K562 (cell line): Measurements from ENCODE around the gene AFG1L. TPM values are rescaled to one million over a fixed set of nuclear protein-coding genes. Genes with fewer than 3 reads are reported as not detected.

Source experiments
- ATF1 ChIP-seq, 2 experiments: fragments of 450-650 bp in 1 of 2; IDR thresholded peaks; 2 replicates each; pipeline ENCODE4 v1.6.1; 2016; ENCODE audit warnings: missing compliant biosample characterization in 1 of 2, missing genetic modification characterization in 1 of 2
- CBFB ChIP-seq: sonication (generic); formaldehyde crosslinking; IDR thresholded peaks from 2 replicates; pipeline ENCODE4 v1.4.0; 2020; ENCODE audit warnings: mild to moderate bottlenecking, missing genetic modification reagents
- CHD1 ChIP-seq: fragments of 200-600 bp; sonication (generic); IDR thresholded peaks from one replicate; pipeline ENCODE4 v1.6.1; 2012; ENCODE audit warnings: mild to moderate bottlenecking, moderate library complexity, low read length, inconsistent platforms
- ELF1 ChIP-seq: fragments of 200-800 bp; sonication (Bioruptor generic); IDR thresholded peaks from 2 replicates; pipeline ENCODE4 v1.6.1; 2016; ENCODE audit warnings: missing genetic modification characterization, missing compliant biosample characterization
- GABPA ChIP-seq: fragments of 200-800 bp; sonication (Bioruptor generic); conservative IDR thresholded peaks from 2 replicates; pipeline ENCODE4 v1.6.1; 2016; ENCODE audit warnings: low read depth, missing genetic modification characterization, missing compliant biosample characterization
- GABPB2 ChIP-seq: fragments of 250-450 bp; sonication (Bioruptor Pico); conservative IDR thresholded peaks from 2 replicates; pipeline ENCODE4 v1.5.1; 2021; ENCODE audit warnings: mild to moderate bottlenecking
- JUND ChIP-seq, 2 experiments: IDR thresholded peaks; 2 replicates in 1 of 2; 3 replicates in 1 of 2; pipeline ENCODE4 v1.6.1; 2011; ENCODE audit warnings: borderline replicate concordance in 2 of 2, low read depth in 2 of 2, low read length in 2 of 2, improper control_type of control experiment in 1 of 2, missing biosample characterization in 1 of 2, missing genetic modification characterization in 1 of 2, missing genetic modification reagents in 1 of 2
- KAT7 ChIP-seq: sonication (generic); formaldehyde crosslinking; IDR thresholded peaks from 2 replicates; pipeline ENCODE4 v1.8.0; 2022; ENCODE audit warnings: missing genetic modification reagents, mild to moderate bottlenecking, borderline replicate concordance
- MYBL2 ChIP-seq, 2 experiments: fragments of 450-650 bp in 1 of 2; sonication (generic) in 1 of 2; formaldehyde crosslinking in 1 of 2; IDR thresholded peaks; 2 replicates each; pipeline versions ENCODE4 v1.6.1 to v1.8.1; 2017 to 2022; ENCODE audit warnings: borderline replicate concordance in 1 of 2, inconsistent platforms in 1 of 2, low read depth in 1 of 2, mild to moderate bottlenecking in 1 of 2, missing genetic modification reagents in 1 of 2, moderate library complexity in 1 of 2
- PHF20 ChIP-seq: fragments of 450-650 bp; IDR thresholded peaks from 2 replicates; pipeline ENCODE4 v1.6.1; 2018; ENCODE audit not compliant: partially characterized antibody
- PURB ChIP-seq: sonication (generic); formaldehyde crosslinking; IDR thresholded peaks from 2 replicates; pipeline ENCODE4 v1.9.0; 2021; ENCODE audit warnings: low read depth, mild to moderate bottlenecking, missing genetic modification reagents
- SMAD2 ChIP-seq: fragments of 150-350 bp; IDR thresholded peaks from 2 replicates; pipeline ENCODE4 v1.6.1; 2014; ENCODE audit warnings: low read depth, mild to moderate bottlenecking, low read length
- SMARCA4 ChIP-seq: fragments of 450-650 bp; IDR thresholded peaks from 2 replicates; pipeline ENCODE4 v1.6.1; 2016
- SMARCA5 ChIP-seq: fragments of 450-650 bp; IDR thresholded peaks from 2 replicates; pipeline ENCODE4 v1.6.1; 2016
- SP1 ChIP-seq: sonication (generic); formaldehyde crosslinking; IDR thresholded peaks from 2 replicates; pipeline ENCODE4 v1.8.1; 2022; ENCODE audit warnings: mild to moderate bottlenecking, missing genetic modification reagents
- TBP ChIP-seq: optimal IDR thresholded peaks from 2 replicates; pipeline ENCODE3; 2011; ENCODE audit warnings: low read depth, low read length, improper control_type of control experiment
- U2AF1 ChIP-seq: fragments of 200-400 bp; formaldehyde crosslinking; optimal IDR thresholded peaks from 2 replicates; pipeline ENCODE3; 2017; ENCODE audit warnings: mild to moderate bottlenecking, low read depth, low read length, moderate library complexity
- ZNF212 ChIP-seq: fragments of 450-650 bp; formaldehyde crosslinking; IDR thresholded peaks from 2 replicates; pipeline ENCODE4 v1.4.0; 2020; ENCODE audit warnings: mild to moderate bottlenecking
- ZNF76 ChIP-seq: fragments of 250-450 bp; sonication (Bioruptor Pico); IDR thresholded peaks from 2 replicates; pipeline ENCODE4 v1.4.0; 2020; ENCODE audit warnings: mild to moderate bottlenecking, moderate library complexity, borderline replicate concordance
- polyA plus RNA-seq, 8 experiments: library from polyadenylated mRNA; depleted of rRNA in 4 of 8; stranded (reverse) in 5 of 8; unstranded in 3 of 8; fragments of >200 nt; fragmentation: Nextera tagmentation in 2 of 8; fragmentation: Illumina TruSeq in 1 of 8; extraction: Ambion mirVana in 2 of 8; extraction: Trizol in 1 of 8; gene quantifications; 2 replicates each; pipeline versions ENCODE4 v1.2.1 to v1.2.3, GENCODE V29; 2011 to 2014; ENCODE audit warnings: inconsistent platforms in 1 of 8, missing spikeins in 1 of 8
- total RNA-seq, 7 experiments: library from RNA; depleted of rRNA in 6 of 7; stranded (reverse); fragments of >200 nt in 6 of 7; fragmentation: Illumina TruSeq in 2 of 7; extraction: Trizol in 2 of 7; gene quantifications; 2 replicates each; pipeline versions ENCODE4 v1.2.1 to v1.2.3, GENCODE V29; 2011 to 2021; ENCODE audit warnings: low replicate concordance in 1 of 7
- TF ChIP-seq, protein P1 (sequence below): sonication (generic); formaldehyde crosslinking; IDR thresholded peaks from 2 replicates; pipeline ENCODE4 v1.8.1; 2023; ENCODE audit warnings: mild to moderate bottlenecking, missing genetic modification reagents, moderate library complexity
- TF ChIP-seq, protein P2 (sequence below): fragments of 450-650 bp; formaldehyde crosslinking; IDR thresholded peaks from 2 replicates; pipeline ENCODE4 v1.4.0; 2020; ENCODE audit warnings: mild to moderate bottlenecking, mixed read lengths

The AFG1L gene
- total and polyA plus RNA-seq, 9 of the 15 experiments (the other 6 are each of a cell fraction or from before 2014, with no cell fraction given), result 2.2 to 15.5 (median 5.8) TPM

DNA sequence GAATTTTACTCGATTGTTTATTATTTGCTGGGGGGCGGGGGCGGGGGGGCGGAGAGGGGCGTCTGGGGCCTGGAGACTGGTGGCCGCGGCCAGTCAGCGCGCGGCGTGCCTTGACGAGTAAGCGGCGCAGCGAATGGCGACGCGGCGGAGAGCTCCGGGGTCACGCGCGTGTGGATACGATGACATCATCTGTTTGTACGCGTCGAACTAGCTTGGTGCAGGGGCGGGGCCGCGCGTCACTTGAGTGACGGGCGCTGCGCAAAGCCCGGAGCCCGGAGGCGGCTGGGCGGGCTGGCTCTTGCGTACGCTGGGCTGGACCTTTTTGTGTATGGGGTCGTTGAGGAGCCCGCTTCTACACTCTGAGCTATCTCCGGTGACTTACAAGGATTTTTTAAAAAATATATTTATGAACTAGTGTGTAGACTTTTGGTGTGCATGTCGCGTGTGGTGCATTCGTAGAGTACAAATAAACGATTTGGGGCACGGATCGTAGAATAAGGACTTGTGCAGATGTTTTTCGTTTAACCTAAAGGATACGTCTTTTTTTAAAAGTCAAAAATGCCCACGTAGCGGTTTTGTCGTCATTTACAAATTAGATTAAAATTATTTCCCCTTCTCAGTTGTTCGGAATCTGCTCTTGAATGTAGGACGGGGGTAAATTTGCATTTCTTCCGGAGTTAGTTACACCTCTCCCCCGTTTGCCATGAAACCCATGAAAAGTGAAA is 263.7 kb downstream of the AFG1L start (continued):
- TF ChIP-seq U2AF1, result peak; percentile 35
- no peak for TF ChIP-seq MYBL2 (IDR thresholded peaks at IDR 0.05; ENCODE audit: low read depth)
- TF ChIP-seq MYBL2 (CRISPR knock-in tag; IDR thresholded peaks at IDR 0.05; ENCODE audit: borderline replicate concordance), result no peak
- TF ChIP-seq, protein P1, sequence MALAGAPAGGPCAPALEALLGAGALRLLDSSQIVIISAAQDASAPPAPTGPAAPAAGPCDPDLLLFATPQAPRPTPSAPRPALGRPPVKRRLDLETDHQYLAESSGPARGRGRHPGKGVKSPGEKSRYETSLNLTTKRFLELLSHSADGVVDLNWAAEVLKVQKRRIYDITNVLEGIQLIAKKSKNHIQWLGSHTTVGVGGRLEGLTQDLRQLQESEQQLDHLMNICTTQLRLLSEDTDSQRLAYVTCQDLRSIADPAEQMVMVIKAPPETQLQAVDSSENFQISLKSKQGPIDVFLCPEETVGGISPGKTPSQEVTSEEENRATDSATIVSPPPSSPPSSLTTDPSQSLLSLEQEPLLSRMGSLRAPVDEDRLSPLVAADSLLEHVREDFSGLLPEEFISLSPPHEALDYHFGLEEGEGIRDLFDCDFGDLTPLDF (CRISPR knock-in tag), result no peak
- TF ChIP-seq ELF1 (tag), result no peak
- no peak for TF ChIP-seq CBFB (CRISPR knock-in tag)
- TF ChIP-seq KAT7 (CRISPR knock-in tag), result no peak
- peak; percentile 87 for TF ChIP-seq SP1 (CRISPR knock-in tag)
- TF ChIP-seq TBP, result peak; percentile 58
- no peak for TF ChIP-seq GABPB2 (CRISPR knock-in tag)
- TF ChIP-seq SMAD2, result no peak
- TF ChIP-seq PHF20, result no peak
- TF ChIP-seq, protein P2, sequence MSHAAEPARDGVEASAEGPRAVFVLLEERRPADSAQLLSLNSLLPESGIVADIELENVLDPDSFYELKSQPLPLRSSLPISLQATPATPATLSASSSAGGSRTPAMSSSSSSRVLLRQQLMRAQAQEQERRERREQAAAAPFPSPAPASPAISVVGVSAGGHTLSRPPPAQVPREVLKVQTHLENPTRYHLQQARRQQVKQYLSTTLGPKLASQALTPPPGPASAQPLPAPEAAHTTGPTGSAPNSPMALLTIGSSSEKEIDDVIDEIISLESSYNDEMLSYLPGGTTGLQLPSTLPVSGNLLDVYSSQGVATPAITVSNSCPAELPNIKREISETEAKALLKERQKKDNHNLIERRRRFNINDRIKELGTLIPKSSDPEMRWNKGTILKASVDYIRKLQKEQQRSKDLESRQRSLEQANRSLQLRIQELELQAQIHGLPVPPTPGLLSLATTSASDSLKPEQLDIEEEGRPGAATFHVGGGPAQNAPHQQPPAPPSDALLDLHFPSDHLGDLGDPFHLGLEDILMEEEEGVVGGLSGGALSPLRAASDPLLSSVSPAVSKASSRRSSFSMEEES (CRISPR knock-in tag), result 0 out of 2 replicates have a peak, but pooled peaks have one; percentile 13
- no peak for TF ChIP-seq SMARCA4
- peak; percentile 99 for TF ChIP-seq JUND (IDR thresholded peaks at IDR 0.05; ENCODE audit: borderline replicate concordance, low read depth, low read length)
- peak; percentile 97 for TF ChIP-seq JUND (tag; IDR thresholded peaks at IDR 0.05; ENCODE audit: borderline replicate concordance, low read depth, low read length)
- no peak for TF ChIP-seq SMARCA5
- no peak for TF ChIP-seq ZNF212 (CRISPR knock-in tag)
- TF ChIP-seq ATF1 (CRISPR knock-in tag; IDR thresholded peaks at IDR 0.05), result peak; percentile 81
- peak; percentile 98 for TF ChIP-seq ATF1 (tag; IDR thresholded peaks at IDR 0.05)
- TF ChIP-seq CHD1, result no peak
- 0 out of 2 replicates have a peak, but pooled peaks have one; percentile 24 for TF ChIP-seq GABPA (tag)
- peak; percentile 57; the same call in 1 of the 2 replicates for TF ChIP-seq ZNF76 (CRISPR knock-in tag)
- no peak for TF ChIP-seq PURB (CRISPR knock-in tag)
